Measurements from ENCODE around the gene GEMIN7. TPM values are rescaled to one million over a fixed set of nuclear protein-coding genes. Genes with fewer than 3 reads are reported as not detected.

The GEMIN7 gene
- total and polyA plus RNA-seq, 4 donors, result 18.7 to 29.0 (median 22.7) TPM

- Histone ChIP-seq H3K4me3 (no peak overlapping the region), H3K9ac (ENCODE audit: insufficient read depth in 1 of 2, low read length in 2 of 2) (no peak overlapping the region), H3K27me3 (ENCODE audit: control insufficient read depth in 3 of 3, insufficient read depth in 3 of 3, low read length in 2 of 3) (no peaks in the 10 kb centered on the region), H3K36me3 (ENCODE audit: control insufficient read depth in 4 of 4, insufficient read depth in 4 of 4, low read length in 4 of 4) (no peaks in the 10 kb centered on the region), H3K27ac (ENCODE audit: low read depth in 1 of 2, low read length in 1 of 2) (no peak overlapping the region), H3K9me3 (ENCODE audit: control insufficient read depth in 4 of 4, insufficient read depth in 3 of 4, low read length in 3 of 4) (no peaks in the 10 kb centered on the region), H3K4me1 (ENCODE audit: control insufficient read depth in 5 of 5, insufficient read depth in 5 of 5, low read length in 5 of 5) (peaks cover 0 to 2% (median 0%) of the 10 kb centered on the region in 5 donors)
- WGBS, 2 donors, result 94 to 95% methylated on average over 5 of the region's 5 CpGs
- no peak for TF ChIP-seq CTCF (IDR thresholded peaks at IDR 0.05; ENCODE audit: control extremely low read depth, extremely low read depth)
- ATAC-seq (ENCODE audit: insufficient read depth, low FRiP score) (no peak), DNase-seq (no peak)
These were observed 49.7 kb downstream of the GEMIN7 start for GRCh38 chr19:45128806-45129205.

- H3K36me3 ChIP-seq (ENCODE audit: control insufficient read depth in 4 of 4, insufficient read depth in 4 of 4, low read length in 4 of 4), result no peaks in the 10 kb centered on the region
- ATAC-seq (ENCODE audit: insufficient read depth, low FRiP score), result no peak
- no peaks in the 10 kb centered on the region for H3K4me1 ChIP-seq (ENCODE audit: control insufficient read depth in 5 of 5, insufficient read depth in 5 of 5, low read length in 5 of 5)
- H3K9ac ChIP-seq (ENCODE audit: insufficient read depth in 1 of 2, low read length in 2 of 2), result no peak overlapping the region
- no peaks in the 10 kb centered on the region for H3K27me3 ChIP-seq (ENCODE audit: control insufficient read depth in 3 of 3, insufficient read depth in 3 of 3, low read length in 2 of 3)
- H3K27ac ChIP-seq (ENCODE audit: low read depth in 1 of 2, low read length in 1 of 2), result no peak overlapping the region
- WGBS, 2 donors, result 89 to 93% methylated on average over 13 of the region's 13 CpGs
- no peak for TF ChIP-seq CTCF (IDR thresholded peaks at IDR 0.05; ENCODE audit: control extremely low read depth, extremely low read depth)
- no peaks in the 10 kb centered on the region for H3K9me3 ChIP-seq (ENCODE audit: control insufficient read depth in 4 of 4, insufficient read depth in 3 of 4, low read length in 3 of 4)
- H3K4me3 ChIP-seq, result no peak overlapping the region
- no peak for DNase-seq
These were observed 51.2 kb downstream of the GEMIN7 start for GRCh38 chr19:45130236-45130635.

- 68 to 81% methylated on average over 13 of the region's 13 CpGs for WGBS, 2 donors
These were observed 52.0 kb downstream of the GEMIN7 start for GRCh38 chr19:45130888-45131615.

More at GRCh38 chr19:45130888-45131615, 52.0 kb downstream of the GEMIN7 start:
- Histone ChIP-seq H3K9me3 (ENCODE audit: control insufficient read depth in 4 of 4, insufficient read depth in 3 of 4, low read length in 3 of 4) (no peaks in the 10 kb centered on the region), H3K9ac (ENCODE audit: insufficient read depth in 1 of 2, low read length in 2 of 2) (no peak overlapping the region), H3K4me3 (no peak overlapping the region), H3K36me3 (ENCODE audit: control insufficient read depth in 4 of 4, insufficient read depth in 4 of 4, low read length in 4 of 4) (no peaks in the 10 kb centered on the region), H3K4me1 (ENCODE audit: control insufficient read depth in 5 of 5, insufficient read depth in 5 of 5, low read length in 5 of 5) (no peaks in the 10 kb centered on the region), H3K27me3 (ENCODE audit: control insufficient read depth in 3 of 3, insufficient read depth in 3 of 3, low read length in 2 of 3) (no peaks in the 10 kb centered on the region), H3K27ac (ENCODE audit: low read depth in 1 of 2, low read length in 1 of 2) (no peak overlapping the region)
- TF ChIP-seq CTCF (IDR thresholded peaks at IDR 0.05; ENCODE audit: control extremely low read depth, extremely low read depth), result no peak
- DNase-seq (no peak), ATAC-seq (ENCODE audit: insufficient read depth, low FRiP score) (no peak)

Measured in lung (tissue), 12 donors.